Naive thymus-derived CD4-positive, alpha-beta T cell (primary cell): ENCODE data around the gene LONRF3. TPM values are rescaled to one million over a fixed set of nuclear protein-coding genes. Genes with fewer than 3 reads are reported as not detected.

ENCODE experiments used
- ATAC-seq: fragments of 150-1000 bp; cut with Tn5 transposase; 2 replicates; pipeline ENCODE4 v1.10.0; 2021; ENCODE audit warnings: mild to moderate bottlenecking, moderate library complexity
- CTCF ChIA-PET: fragments of 350-600 bp; sonication (Branson Sonifier 250); formaldehyde crosslinking; loops from one replicate; lab custom pipeline; 2021; ENCODE audit warnings: antibody characterized with exemption; lab: Charles Lee
- POLR2A ChIA-PET: fragments of 350-600 bp; sonication (Branson Sonifier 250); formaldehyde crosslinking; loops from one replicate; lab custom pipeline; 2021; ENCODE audit warnings: antibody characterized with exemption, inconsistent platforms; lab: Charles Lee
- DNase-seq, 9 donors: peaks; one replicate each; pipeline versions ENCODE4 v3.0.0 to v3.0.0-alpha.2; 2020 to 2022; ENCODE audit warnings: mixed read lengths in 1 of 9
- H3K27ac ChIP-seq: one replicate; pipeline ENCODE4 v1.7.0; 2013; ENCODE audit warnings: mild to moderate bottlenecking, low read depth, low read length, moderate library complexity
- H3K27me3 ChIP-seq, 2 donors: one replicate each; pipeline ENCODE4 v1.7.0; 2013; ENCODE audit warnings: low read length in 2 of 2, mild to moderate bottlenecking in 2 of 2, moderate library complexity in 2 of 2; ENCODE audit not compliant: control insufficient read depth in 2 of 2, insufficient read depth in 2 of 2
- H3K36me3 ChIP-seq, 3 experiments: 1 replicate in 2 of 3; 2 replicates in 1 of 3; pipeline ENCODE4 v1.7.0; 2013; ENCODE audit warnings: low read length in 3 of 3, mild to moderate bottlenecking in 3 of 3, moderate library complexity in 1 of 3; ENCODE audit not compliant: insufficient read depth in 3 of 3, control insufficient read depth in 2 of 3
- H3K4me1 ChIP-seq, 2 donors: one replicate each; pipeline ENCODE4 v1.7.0; 2013; ENCODE audit warnings: low read length in 2 of 2, mild to moderate bottlenecking in 2 of 2, moderate library complexity in 1 of 2; ENCODE audit not compliant: control insufficient read depth in 2 of 2, insufficient read depth in 2 of 2
- H3K4me3 ChIP-seq: 2 replicates; pipeline ENCODE4 v1.7.0; 2013; ENCODE audit warnings: mild to moderate bottlenecking, low read length
- H3K9me3 ChIP-seq, 3 experiments: 1 replicate in 2 of 3; 2 replicates in 1 of 3; pipeline ENCODE4 v1.7.0; 2013; ENCODE audit warnings: low read length in 3 of 3; ENCODE audit not compliant: control insufficient read depth in 2 of 3
- H3K27ac Mint-ChIP-seq, 9 donors: one replicate each; pipeline ENCODE4 v1.8.0; 2020 to 2022; ENCODE audit warnings: mixed read lengths in 9 of 9, mild to moderate bottlenecking in 8 of 9, moderate library complexity in 5 of 9, inconsistent platforms in 2 of 9
- H3K27me3 Mint-ChIP-seq, 5 donors: one replicate each; pipeline ENCODE4 v1.8.0; 2021 to 2022; ENCODE audit warnings: mixed read lengths in 5 of 5, mild to moderate bottlenecking in 1 of 5
- H3K36me3 Mint-ChIP-seq, 5 donors: one replicate each; pipeline ENCODE4 v1.8.0; 2020 to 2022; ENCODE audit warnings: mixed read lengths in 5 of 5, mild to moderate bottlenecking in 3 of 5, inconsistent platforms in 1 of 5
- H3K4me1 Mint-ChIP-seq, 7 donors: one replicate each; pipeline ENCODE4 v1.8.0; 2020 to 2022; ENCODE audit warnings: mixed read lengths in 7 of 7, mild to moderate bottlenecking in 3 of 7, inconsistent platforms in 1 of 7
- H3K4me3 Mint-ChIP-seq, 10 donors: one replicate each; pipeline ENCODE4 v1.8.0; 2020 to 2022; ENCODE audit warnings: mild to moderate bottlenecking in 10 of 10, mixed read lengths in 10 of 10, moderate library complexity in 6 of 10, inconsistent platforms in 2 of 10
- H3K9me3 Mint-ChIP-seq, 11 donors: one replicate each; pipeline ENCODE4 v1.8.0; 2020 to 2022; ENCODE audit warnings: mixed read lengths in 11 of 11, mild to moderate bottlenecking in 4 of 11, inconsistent platforms in 1 of 11, moderate library complexity in 1 of 11
- intact Hi-C, 2 donors: fragments of 100-400 bp; cut with micrococcal nuclease; formaldehyde crosslinking; loops; one replicate each; pipeline ENCODE4 v1.15.1; 2023
- polyA plus RNA-seq, 2 donors: library from polyadenylated mRNA; unstranded; fragments of 300-500 nt; fragmentation: Illumina TruSeq; gene quantifications; one replicate each; pipeline ENCODE4 v1.2.3, GENCODE V29; 2021
- total RNA-seq, 6 experiments: library from RNA in 5 of 6; stranded (reverse) in 5 of 6; gene quantifications; 1 replicate in 5 of 6; 2 replicates in 1 of 6; pipeline ENCODE4 v1.2.3 and lab custom pipeline; 2021 to 2026

The LONRF3 gene
- total and polyA plus RNA-seq, 7 experiments from 2014 or later, result 0.07 to 17.8 (median 10.9) TPM

DNA sequence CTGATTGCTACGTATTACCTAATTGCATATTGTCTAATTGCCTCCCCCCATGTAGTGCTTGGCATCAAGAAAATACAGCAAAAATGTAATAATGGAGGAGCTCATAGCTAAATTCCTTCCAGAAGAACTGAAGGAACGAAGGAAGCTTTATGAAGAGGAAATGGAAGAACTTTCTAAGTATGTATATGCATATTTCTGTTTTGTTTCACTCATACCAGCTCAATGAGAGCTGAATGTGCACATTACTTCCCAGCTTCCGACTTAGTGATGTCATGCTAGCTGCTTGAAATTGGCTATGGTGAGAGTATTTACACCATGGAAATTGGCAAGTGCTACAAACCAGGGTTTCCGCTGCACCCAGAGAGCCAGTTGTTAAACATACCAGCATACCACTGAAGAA is 34.7 kb downstream of the LONRF3 start:
- Mint-ChIP-seq H3K27me3 (no peaks in the 10 kb centered on the region), H3K4me1 (peaks cover 0 to 14% (median 11%) of the 10 kb centered on the region in 7 donors), H3K27ac (no peak overlapping the region), H3K36me3 (peaks cover 0 to 8% (median 0%) of the 10 kb centered on the region in 5 donors), H3K9me3 (no peaks in the 10 kb centered on the region), H3K4me3 (no peak overlapping the region)
- Histone ChIP-seq H3K27me3 (no peaks in the 10 kb centered on the region), H3K36me3 (peaks cover 0 to 7% (median 0%) of the 10 kb centered on the region in 3 experiments), H3K4me1 (no peaks in the 10 kb centered on the region), H3K9me3 (no peaks in the 10 kb centered on the region), H3K4me3 (no peak overlapping the region), H3K27ac (no peak overlapping the region)
- ATAC-seq (no peak), DNase-seq (no peak)
- intact Hi-C loops, result loop anchor here (2.0 to 5.0 kb wide), 3 partner anchors 16 to 258 kb away; no protein-coding TSS in a partner anchor
- CTCF ChIA-PET, result interaction anchor here (0.6 to 1.1 kb wide), 2 partner anchors 58 to 164 kb away, joined by 3 read pairs; no protein-coding TSS in a partner anchor
- POLR2A ChIA-PET, result no interaction called here

DNA sequence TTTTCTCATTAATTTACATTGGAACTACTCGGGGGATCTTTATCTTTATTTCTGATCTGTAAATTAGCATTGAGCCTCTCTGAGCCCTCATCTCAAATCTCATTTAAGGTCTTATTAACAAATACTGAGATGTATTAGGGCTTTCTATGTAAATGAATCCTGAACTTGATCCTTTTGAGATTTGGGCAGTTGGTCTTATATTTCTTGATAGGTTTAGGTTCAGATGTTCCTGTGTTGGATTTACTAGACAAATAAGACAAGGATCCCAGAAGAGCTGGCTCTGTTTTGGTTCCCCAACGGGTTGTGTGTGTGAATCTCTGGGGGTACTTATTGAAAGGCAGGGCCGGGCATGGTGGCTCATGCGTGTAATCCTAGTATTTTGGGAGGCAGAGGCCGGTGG is 36.1 kb downstream of the LONRF3 start:
- DNase-seq, result no peak
- no peaks in the 10 kb centered on the region for H3K9me3 ChIP-seq
- intact Hi-C loops, result no loop called here
- H3K4me1 ChIP-seq, result no peaks in the 10 kb centered on the region
- Mint-ChIP-seq H3K9me3 (no peaks in the 10 kb centered on the region), H3K4me1 (peaks cover 0 to 5% (median 0%) of the 10 kb centered on the region in 7 donors), H3K4me3 (no peak overlapping the region), H3K27ac (no peak overlapping the region), H3K36me3 (peaks cover 0 to 8% (median 0%) of the 10 kb centered on the region in 5 donors), H3K27me3 (no peaks in the 10 kb centered on the region)
- ATAC-seq, result no peak
- CTCF ChIA-PET, result no interaction called here
- H3K27me3 ChIP-seq, result no peaks in the 10 kb centered on the region
- POLR2A ChIA-PET, result no interaction called here
- no peak overlapping the region for H3K4me3 ChIP-seq
- peaks cover 0 to 7% (median 0%) of the 10 kb centered on the region in 3 experiments for H3K36me3 ChIP-seq
- no peak overlapping the region for H3K27ac ChIP-seq

GRCh38 chrX:119013164-119013563 is 38.7 kb downstream of the LONRF3 start:
- Mint-ChIP-seq H3K27me3 (no peaks in the 10 kb centered on the region), H3K9me3 (no peaks in the 10 kb centered on the region), H3K4me3 (no peak overlapping the region), H3K4me1 (peaks cover 0 to 9% (median 3%) of the 10 kb centered on the region in 7 donors), H3K36me3 (peaks cover 0 to 26% (median 6%) of the 10 kb centered on the region in 5 donors), H3K27ac (no peak overlapping the region)
- ChIA-PET POLR2A (no interaction called here), CTCF (no interaction called here)
- intact Hi-C loops, result no loop called here
- Histone ChIP-seq H3K36me3 (peaks cover 0 to 15% (median 0%) of the 10 kb centered on the region in 3 experiments), H3K4me1 (no peaks in the 10 kb centered on the region), H3K4me3 (no peak overlapping the region), H3K9me3 (no peaks in the 10 kb centered on the region), H3K27me3 (no peaks in the 10 kb centered on the region), H3K27ac (no peak overlapping the region)
- DNase-seq (no peak), ATAC-seq (no peak)

DNA sequence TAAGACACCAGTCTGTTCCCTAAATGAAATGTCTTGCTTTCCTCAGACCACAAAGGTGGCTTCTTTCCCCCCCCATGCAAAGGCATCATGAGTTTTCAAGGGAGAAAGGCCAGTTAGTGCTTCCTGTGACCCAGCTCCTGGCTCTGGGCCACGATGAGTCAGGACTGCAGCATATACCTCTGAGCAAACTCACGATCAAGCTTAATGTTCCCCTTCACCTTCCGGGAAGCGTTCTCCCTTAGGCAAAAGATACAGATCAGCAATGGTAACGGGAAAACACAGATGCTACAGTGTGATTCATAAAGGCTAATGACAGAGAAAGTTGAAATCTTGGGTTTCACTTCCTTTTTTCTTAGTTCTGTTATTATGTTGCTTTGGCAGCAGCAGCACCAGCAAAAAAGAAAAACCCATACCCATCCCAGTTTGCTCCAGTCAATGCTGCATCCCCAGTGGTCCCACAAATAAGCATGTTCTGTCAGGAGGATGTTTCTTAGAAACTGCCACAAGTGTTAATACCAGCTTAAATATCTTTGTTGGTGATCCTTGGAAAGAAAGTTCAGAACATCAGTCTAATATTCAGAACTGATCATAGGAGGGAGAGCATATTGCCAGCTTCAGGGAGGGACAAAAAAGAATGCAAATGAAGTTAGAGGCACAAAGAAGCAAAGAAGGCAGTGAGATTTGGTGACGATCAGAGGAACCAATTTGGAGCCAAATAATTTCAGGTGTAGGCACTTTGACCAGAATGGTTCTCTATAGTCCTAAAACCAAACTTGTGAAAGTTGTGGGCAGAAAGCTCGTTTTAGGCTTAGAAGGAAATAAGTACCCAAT is 41.2 kb downstream of the LONRF3 start:
- peak overlapping the region in 1 of 9 donors; percentile 54 for H3K27ac Mint-ChIP-seq
- peak overlapping the region in 1 of 10 donors; percentile 28 for H3K4me3 Mint-ChIP-seq
- H3K27me3 Mint-ChIP-seq, result no peaks in the 10 kb centered on the region
- Histone ChIP-seq H3K27me3 (no peaks in the 10 kb centered on the region), H3K4me3 (no peak overlapping the region), H3K9me3 (no peaks in the 10 kb centered on the region), H3K4me1 (no peaks in the 10 kb centered on the region), H3K36me3 (peaks cover 0 to 8% (median 0%) of the 10 kb centered on the region in 3 experiments), H3K27ac (no peak overlapping the region)
- no peaks in the 10 kb centered on the region for H3K9me3 Mint-ChIP-seq
- peaks cover 0 to 27% (median 6%) of the 10 kb centered on the region in 5 donors for H3K36me3 Mint-ChIP-seq
- intact Hi-C loops, result no loop called here
- ATAC-seq (peak; percentile 88), DNase-seq (peak in 1 of 9 donors; percentile 21)
- peaks cover 0 to 9% (median 3%) of the 10 kb centered on the region in 7 donors for H3K4me1 Mint-ChIP-seq
- ChIA-PET POLR2A (no interaction called here), CTCF (no interaction called here)

- Mint-ChIP-seq H3K27me3 (no peaks in the 10 kb centered on the region), H3K9me3 (no peaks in the 10 kb centered on the region), H3K4me3 (no peak overlapping the region), H3K36me3 (peaks cover 0 to 27% (median 6%) of the 10 kb centered on the region in 5 donors), H3K4me1 (peaks cover 0 to 9% (median 3%) of the 10 kb centered on the region in 7 donors), H3K27ac (no peak overlapping the region)
- no peaks in the 10 kb centered on the region for H3K27me3 ChIP-seq
- ATAC-seq (peak; percentile 40), DNase-seq (no peak)
- H3K36me3 ChIP-seq, result peaks cover 0 to 8% (median 0%) of the 10 kb centered on the region in 3 experiments
- no peaks in the 10 kb centered on the region for H3K9me3 ChIP-seq
- CTCF ChIA-PET, result no interaction called here
- POLR2A ChIA-PET, result interaction anchor here (0.7 kb wide), 1 partner anchor 218 kb away, joined by 4 read pairs; no protein-coding TSS in a partner anchor
- H3K27ac ChIP-seq, result no peak overlapping the region
- H3K4me1 ChIP-seq, result no peaks in the 10 kb centered on the region
- intact Hi-C loops, result no loop called here
- no peak overlapping the region for H3K4me3 ChIP-seq
Measured at GRCh38 chrX:119017077-119017476, 42.7 kb downstream of the LONRF3 start.

DNA sequence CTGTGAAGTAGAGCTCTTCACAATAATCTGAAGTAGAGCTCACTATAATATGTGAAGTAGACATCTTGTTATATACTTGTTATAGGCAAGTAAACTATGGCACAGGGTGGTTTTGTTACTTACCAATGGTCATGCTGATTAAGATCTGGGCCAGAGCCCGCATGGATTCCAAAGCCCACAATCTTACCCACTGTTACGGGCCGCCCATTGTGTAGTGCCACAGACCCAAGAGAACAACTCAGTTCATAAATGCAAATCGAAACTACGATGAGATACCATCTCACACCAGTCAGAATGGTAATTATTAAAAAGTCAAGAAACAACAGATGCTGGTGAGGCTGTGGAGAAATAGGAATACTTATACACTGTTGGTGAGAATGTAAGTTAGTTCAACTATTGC is 51.5 kb downstream of the LONRF3 start:
- no peaks in the 10 kb centered on the region for H3K4me1 ChIP-seq
- H3K27ac Mint-ChIP-seq, result no peak overlapping the region
- no peaks in the 10 kb centered on the region for H3K36me3 Mint-ChIP-seq
- H3K4me1 Mint-ChIP-seq, result no peaks in the 10 kb centered on the region
- H3K27me3 Mint-ChIP-seq, result no peaks in the 10 kb centered on the region
- ATAC-seq (no peak), DNase-seq (no peak)
- peaks cover 0 to 2% (median 0%) of the 10 kb centered on the region in 11 donors for H3K9me3 Mint-ChIP-seq
- CTCF ChIA-PET, result no interaction called here
- no peaks in the 10 kb centered on the region for H3K27me3 ChIP-seq
- no peaks in the 10 kb centered on the region for H3K36me3 ChIP-seq
- H3K4me3 Mint-ChIP-seq, result no peak overlapping the region
- no peaks in the 10 kb centered on the region for H3K9me3 ChIP-seq
- intact Hi-C loops, result no loop called here
- POLR2A ChIA-PET, result no interaction called here
- no peak overlapping the region for H3K27ac ChIP-seq
- H3K4me3 ChIP-seq, result no peak overlapping the region
